ENCODE results near the gene GOLGA6L7.
"Not testable (repeated sequence)": the region's sequence is repeated elsewhere in the genome, so short reads cannot be mapped to it uniquely, and the experiment has no call there.

GOLGA6L7 gene, protein sequence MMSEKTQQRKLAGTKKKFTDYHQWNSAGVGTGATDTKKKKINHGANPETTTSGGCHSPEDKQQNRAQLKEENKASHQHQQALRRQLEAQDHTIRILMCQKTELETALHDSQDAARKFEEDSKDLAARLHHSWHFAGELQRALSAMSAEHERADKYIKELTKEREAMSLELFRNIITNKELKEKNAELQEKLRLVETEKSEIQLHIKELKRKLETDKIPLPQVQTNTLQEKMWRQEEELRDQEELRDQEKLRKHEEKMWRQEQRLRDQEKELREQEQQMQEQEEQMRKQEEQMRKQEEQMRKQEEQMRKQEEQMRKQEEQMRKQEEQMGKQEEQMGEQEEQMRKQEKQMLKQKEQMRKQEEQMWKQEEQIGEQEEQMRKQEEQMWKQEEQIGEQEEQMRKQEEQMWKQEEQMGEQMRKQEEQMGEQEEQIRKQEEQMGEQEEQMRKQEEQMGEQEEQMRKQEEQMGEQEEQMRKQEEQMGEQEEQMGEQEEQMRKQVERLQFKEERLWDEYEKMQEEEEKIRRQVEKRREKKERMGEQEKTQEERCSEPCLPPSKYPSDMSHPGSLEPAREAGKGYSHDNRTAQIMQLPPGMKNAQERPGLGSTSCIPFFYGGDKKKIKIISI

DNA sequence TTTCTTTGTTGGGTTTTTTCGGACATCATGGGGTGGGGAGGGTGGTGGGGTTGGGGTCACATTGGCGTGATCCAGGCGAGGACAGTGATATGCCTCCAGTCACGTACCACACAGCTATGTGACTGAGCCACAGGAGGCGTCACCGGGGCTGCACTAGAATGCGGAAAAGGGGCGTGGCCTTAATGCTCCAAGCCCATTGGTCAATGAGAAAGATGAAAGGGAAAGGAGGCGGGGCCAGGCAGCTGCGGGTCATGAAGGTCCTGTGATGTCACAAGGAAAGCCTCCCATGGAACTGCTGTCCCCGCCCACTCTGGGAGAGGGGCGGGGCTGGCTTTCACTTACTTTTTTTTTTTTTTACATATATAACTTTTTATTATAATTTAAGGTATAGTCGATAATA, at the start of gene GOLGA6L7:
TSS of gene GOLGA6L7 (minus strand) at position 124 of the 400 bp plus-strand sequence. CDS start at position 29, 95 bp downstream.
- FAIRE-seq; DNase-seq (ENCODE audit: low spot score): not testable (repeated sequence)

DNA sequence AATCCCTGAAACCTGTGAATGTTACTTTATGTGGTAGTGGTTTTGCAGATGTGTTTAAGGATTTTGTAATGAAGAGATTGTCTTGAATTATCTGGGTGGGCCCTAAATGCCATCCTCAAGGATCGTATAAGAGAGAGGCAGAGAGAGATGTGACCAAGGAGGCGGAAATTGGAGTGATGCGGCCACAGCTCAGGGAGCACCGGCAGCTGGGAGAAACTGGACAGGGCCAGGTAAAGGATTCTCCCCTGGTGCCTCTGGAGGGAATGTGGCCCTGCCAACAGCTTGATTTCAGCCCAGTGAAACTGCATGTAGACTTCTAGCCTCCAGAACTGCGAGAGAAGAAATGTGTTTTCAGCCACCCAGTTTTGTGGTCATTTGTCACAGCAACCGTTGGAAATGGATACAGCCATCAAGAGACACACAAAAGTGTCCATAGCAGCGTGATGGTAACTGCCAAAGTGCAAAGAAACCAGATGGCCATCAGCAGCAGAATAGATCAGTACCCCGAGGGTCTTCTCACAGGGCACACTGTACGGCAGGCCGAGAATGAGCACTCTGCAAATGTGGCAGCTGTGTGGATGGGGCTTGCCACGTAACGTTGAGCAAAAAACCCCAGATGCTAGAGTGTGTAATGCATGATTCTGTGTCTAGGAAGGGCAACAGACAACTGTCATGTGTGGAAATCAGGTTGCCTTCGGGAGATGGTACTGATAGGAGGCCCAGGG, 49.6 kb upstream of the GOLGA6L7 start:
- DNase-seq (ENCODE audit: low spot score) (no peak), FAIRE-seq (no peak)

DNA sequence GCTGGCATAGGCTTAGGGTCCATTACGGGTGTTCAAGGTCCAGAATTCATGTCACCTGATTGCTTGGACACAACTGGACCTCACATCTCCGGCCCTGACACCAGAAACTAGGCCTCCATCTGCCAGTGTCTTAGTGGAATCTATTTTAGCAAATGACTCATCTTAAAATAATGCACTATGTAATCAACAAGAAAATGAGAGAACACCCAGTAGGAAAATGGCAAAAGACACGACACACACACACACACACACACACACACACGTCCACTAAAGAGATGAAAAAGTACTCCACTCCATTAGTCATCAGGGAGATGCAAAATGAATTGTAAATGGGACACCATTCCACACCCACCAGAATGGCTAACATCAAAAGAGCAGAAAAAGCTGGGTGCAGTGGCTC, 48.5 kb upstream of the GOLGA6L7 start:
- FAIRE-seq (no peak), DNase-seq (ENCODE audit: low spot score) (peak; percentile 23)

- FAIRE-seq (no peak), DNase-seq (ENCODE audit: low spot score) (no peak)
Observed at GRCh38 chr15:28895566-28895965, 47.1 kb upstream of the GOLGA6L7 start.

DNA sequence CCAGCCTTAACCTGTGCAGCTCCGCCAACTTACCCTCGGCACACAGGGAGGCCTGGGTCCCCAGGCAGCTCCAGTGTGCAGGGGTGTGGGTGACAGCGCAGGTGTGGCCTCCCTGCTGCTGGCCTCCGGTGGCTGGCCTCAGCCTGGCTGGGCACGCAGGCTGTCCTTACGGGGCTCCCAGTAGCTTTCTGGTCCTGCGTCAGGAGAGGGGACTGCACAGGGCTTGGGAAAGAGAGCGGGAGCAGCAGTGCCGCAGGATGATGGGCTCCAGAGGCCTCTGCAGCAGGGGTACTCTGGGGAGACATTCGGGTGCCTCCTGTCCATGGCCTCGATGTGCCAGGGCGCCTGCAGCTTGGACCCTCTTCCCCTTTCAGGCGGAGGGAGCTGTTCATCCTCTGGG, 46.7 kb upstream of the GOLGA6L7 start:
- no peak for FAIRE-seq
- DNase-seq (ENCODE audit: low spot score) = no peak

DNA sequence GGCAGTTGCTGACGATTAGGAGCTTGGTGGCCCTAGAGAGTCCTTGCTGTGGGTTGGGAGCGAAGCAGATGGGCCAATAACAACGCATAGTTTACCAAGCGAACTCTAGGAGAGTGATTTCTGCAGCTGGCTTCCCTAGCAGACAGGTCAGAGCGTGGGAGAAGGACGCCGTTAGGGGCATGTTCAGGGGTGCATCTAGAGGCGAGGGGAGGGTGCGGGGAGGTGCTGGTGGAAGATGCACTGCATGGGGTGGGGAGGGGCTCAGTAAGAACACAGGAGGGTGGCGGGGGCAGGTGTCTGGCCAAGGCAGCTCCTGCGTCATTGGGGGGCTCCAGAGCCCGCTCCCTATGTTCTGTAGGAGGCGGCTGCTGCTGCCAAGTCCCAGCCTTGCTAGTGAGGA, 46.2 kb upstream of the GOLGA6L7 start:
- no peak for FAIRE-seq

GRCh38 chr15:28892789-28893610, 44.6 kb upstream of the GOLGA6L7 start:
- no peak for DNase-seq (ENCODE audit: low spot score)
- no peak for FAIRE-seq

More for the DNA sequence above, 46.2 kb upstream of the GOLGA6L7 start:
- no peak for DNase-seq (ENCODE audit: low spot score)

GRCh38 chr15:28891588-28891987, 43.1 kb upstream of the GOLGA6L7 start:
- DNase-seq (ENCODE audit: low spot score) = no peak
- FAIRE-seq = no peak

- DNase-seq (ENCODE audit: low spot score) (no peak), FAIRE-seq (no peak)
Observed at GRCh38 chr15:28890711-28891495, 42.5 kb upstream of the GOLGA6L7 start.

DNA sequence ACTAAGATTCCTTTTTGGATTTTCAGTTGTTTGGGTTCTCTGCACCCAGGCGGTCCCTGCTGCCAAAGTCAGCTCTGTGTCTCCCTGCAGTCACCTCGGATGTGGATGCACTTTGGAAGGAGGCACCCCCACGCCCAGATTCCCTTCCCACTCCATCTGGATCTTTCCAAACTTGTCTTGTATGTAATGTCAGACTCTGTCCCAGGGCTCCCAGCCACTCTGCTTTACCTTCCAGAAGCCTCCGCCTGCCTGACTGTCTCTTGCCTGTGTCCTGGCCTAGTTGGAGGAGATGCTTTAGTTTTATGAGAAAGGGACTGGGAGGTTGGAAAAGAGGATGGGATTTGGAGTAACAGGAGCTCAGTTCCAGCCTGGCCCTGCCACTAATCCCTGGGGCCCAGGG, 41.8 kb upstream of the GOLGA6L7 start:
- not testable (repeated sequence) for FAIRE-seq; DNase-seq (ENCODE audit: low spot score)

- not testable (repeated sequence) for FAIRE-seq; DNase-seq (ENCODE audit: low spot score)
Observed at GRCh38 chr15:28889871-28890270, 41.4 kb upstream of the GOLGA6L7 start.

DNA sequence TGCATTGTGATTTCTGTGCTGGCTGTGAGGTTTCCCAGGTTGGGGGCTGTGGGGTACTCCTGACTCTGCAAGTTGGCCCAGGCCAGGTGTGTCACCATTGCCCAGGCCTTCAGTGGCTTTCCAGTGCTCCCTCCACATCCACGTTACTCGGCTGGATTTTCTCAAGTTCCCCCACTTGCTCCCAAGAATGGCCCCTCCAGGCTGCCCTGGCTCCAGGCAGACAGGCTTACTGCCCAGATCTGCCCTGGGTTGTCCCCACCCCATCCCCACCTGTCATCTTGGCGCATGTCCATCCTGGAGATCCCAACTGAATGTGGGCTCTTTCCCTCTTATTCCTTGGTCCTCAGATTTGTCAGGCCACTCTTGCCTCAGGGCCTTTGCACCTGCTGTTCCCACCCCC, 40.9 kb upstream of the GOLGA6L7 start:
- DNase-seq (ENCODE audit: low spot score) (no peak), FAIRE-seq (no peak)

GRCh38 chr15:28888900-28889299, 40.5 kb upstream of the GOLGA6L7 start:
- DNase-seq (ENCODE audit: low spot score) (no peak), FAIRE-seq (no peak)

GRCh38 chr15:28888302-28888894, 40.0 kb upstream of the GOLGA6L7 start:
- DNase-seq (ENCODE audit: low spot score) (no peak), FAIRE-seq (no peak)

- DNase-seq (ENCODE audit: low spot score) (no peak), FAIRE-seq (no peak)
Observed at GRCh38 chr15:28887339-28888174, 39.1 kb upstream of the GOLGA6L7 start.

DNA sequence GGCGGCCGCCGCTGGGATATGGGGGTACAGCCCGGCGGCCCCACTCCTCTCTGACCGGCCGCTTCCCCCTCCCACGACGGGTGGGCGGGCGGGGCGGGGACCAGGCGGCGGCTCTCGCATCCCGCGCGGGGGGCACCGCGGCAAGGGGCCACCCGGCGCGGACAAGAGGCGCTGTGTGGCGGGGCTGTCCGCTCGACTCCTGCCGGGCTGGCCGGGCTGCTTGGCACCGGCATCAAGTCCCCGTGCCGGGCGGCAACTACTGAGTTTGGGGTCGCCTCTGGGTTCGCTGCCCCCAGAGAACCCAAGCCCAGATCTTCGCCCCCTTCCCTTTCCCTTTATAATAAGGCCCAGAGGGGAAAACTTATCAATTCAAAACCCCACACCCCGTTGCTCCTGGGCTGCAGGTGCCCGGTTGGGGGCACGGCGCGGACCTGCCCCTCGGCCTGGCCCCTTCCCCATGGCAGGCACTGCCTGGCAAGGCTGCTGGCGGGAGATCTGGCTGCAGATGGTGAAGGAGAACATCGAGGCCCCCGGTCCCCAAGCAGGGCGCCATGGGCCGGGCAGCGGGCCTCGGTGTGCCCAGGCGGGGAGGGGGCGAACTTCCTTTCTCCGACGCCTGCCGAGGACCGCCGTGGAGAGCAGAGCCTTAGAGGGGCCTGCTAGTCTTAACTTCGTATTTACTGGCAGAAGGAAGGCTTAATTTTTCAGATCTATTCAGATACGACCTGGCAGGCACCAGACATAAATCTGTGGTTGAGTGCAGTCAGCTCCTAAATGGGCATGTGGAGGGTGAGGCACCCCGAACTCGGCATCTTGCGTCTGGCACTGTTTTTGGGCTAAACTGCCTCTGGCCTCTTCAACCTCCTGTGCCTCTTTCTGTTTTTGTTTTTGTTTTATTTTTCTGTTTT, 38.2 kb upstream of the GOLGA6L7 start:
- DNase-seq (ENCODE audit: low spot score) (no peak), FAIRE-seq (no peak)

DNA sequence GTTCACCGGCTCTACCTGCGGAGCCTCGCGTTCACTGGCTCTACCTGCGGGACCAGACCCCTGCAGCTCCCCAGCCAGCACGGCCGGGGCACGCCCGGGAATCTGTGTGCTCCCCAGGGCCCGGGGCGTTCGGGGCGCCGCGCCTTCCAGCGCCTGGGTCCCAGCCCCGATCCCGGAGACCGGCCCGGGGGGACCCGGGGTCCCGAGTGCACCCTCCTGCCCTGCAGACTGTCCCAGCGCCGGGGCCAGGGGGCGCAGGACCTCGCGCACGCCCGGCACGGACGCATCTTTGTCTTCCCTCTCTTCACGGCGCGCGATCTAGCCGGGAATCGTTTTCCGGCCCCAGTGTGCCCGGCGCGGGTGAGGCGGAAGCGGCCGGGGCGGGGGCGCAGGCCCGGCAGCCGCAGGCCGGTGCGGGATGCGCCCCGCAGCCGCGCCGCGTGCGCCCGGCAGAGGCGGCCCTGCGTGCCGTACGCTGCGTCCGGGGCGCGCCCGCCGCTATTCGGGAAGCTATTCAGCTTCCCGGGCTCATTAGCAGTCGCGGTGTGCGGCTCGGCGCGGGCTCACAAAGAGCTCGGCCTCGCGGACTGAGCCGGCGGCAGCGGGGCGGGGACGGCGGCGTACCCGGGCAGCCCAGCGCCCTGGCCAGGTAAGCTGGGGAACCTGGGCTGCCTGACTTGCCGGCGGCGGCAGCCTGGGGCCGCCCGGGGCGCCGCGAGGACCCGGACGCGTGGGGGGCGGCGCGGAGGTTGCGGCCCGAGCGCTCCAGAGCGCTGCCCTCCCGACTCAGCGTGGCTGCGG, 37.4 kb upstream of the GOLGA6L7 start, which contains the start of gene APBA2:
TSS of gene APBA2 (plus strand) at position 345 of the 801 bp plus-strand sequence. CDS start 167,911 bp downstream, outside the sequence.
- FAIRE-seq = no peak
- DNase-seq (ENCODE audit: low spot score) = no peak
